GM19324 (cell line): ENCODE results near the gene ZNF217.
"Not testable (repeated sequence)": the region's sequence is repeated elsewhere in the genome, so short reads cannot be mapped to it uniquely, and the experiment has no call there.

Source experiments
- ATAC-seq: cut with Tn5 transposase; IDR thresholded peaks from one replicate; pipeline ENCODE4 v1.9.1; 2021; ENCODE audit warnings: mild to moderate bottlenecking, moderate library complexity; ENCODE audit not compliant: unreplicated experiment, low FRiP score

The ZNF217 gene

GRCh38 chr20:53570446-53571276 lies 23.0 kb downstream of the ZNF217 start:
- no peak for ATAC-seq

- no peak for ATAC-seq
Measured at GRCh38 chr20:53569606-53570307, 23.9 kb downstream of the ZNF217 start.

GRCh38 chr20:53569005-53569404 lies 24.6 kb downstream of the ZNF217 start:
- no peak for ATAC-seq

GRCh38 chr20:53568351-53568750 lies 25.3 kb downstream of the ZNF217 start:
- no peak for ATAC-seq

- no peak for ATAC-seq
Measured at GRCh38 chr20:53567379-53567917, 26.2 kb downstream of the ZNF217 start.

GRCh38 chr20:53566623-53567022 lies 27.0 kb downstream of the ZNF217 start:
- not testable (repeated sequence) for ATAC-seq

- ATAC-seq = no peak
Measured at GRCh38 chr20:53565254-53565653, 28.4 kb downstream of the ZNF217 start.

GRCh38 chr20:53562104-53562764 lies 31.4 kb downstream of the ZNF217 start:
- not testable (repeated sequence) for ATAC-seq

- ATAC-seq = no peak
Measured at GRCh38 chr20:53561505-53561904, 32.1 kb downstream of the ZNF217 start.

- no peak for ATAC-seq
Measured at GRCh38 chr20:53559816-53560215, 33.8 kb downstream of the ZNF217 start.

GRCh38 chr20:53557130-53557529 lies 36.5 kb downstream of the ZNF217 start:
- no peak for ATAC-seq

GRCh38 chr20:53556267-53556897 lies 37.3 kb downstream of the ZNF217 start:
- no peak for ATAC-seq

- ATAC-seq = no peak
Measured at GRCh38 chr20:53555816-53556215, 37.8 kb downstream of the ZNF217 start.

GRCh38 chr20:53555081-53555480 lies 38.6 kb downstream of the ZNF217 start:
- ATAC-seq = no peak

- not testable (repeated sequence) for ATAC-seq
Measured at GRCh38 chr20:53552572-53552893, 41.1 kb downstream of the ZNF217 start.

- not testable (repeated sequence) for ATAC-seq
Measured at GRCh38 chr20:53551719-53552571, 41.7 kb downstream of the ZNF217 start.

GRCh38 chr20:53550280-53551187 lies 43.1 kb downstream of the ZNF217 start:
- ATAC-seq = no peak

- no peak for ATAC-seq
Measured at GRCh38 chr20:53547664-53548239, 45.9 kb downstream of the ZNF217 start.
